ENCODE results near the gene RTRAF. TPM values are rescaled to one million over a fixed set of nuclear protein-coding genes. Genes with fewer than 3 reads are reported as not detected.

Gene RTRAF
- total RNA-seq, 2 experiments from 2014 or later, result 232 to 254 TPM

DNA sequence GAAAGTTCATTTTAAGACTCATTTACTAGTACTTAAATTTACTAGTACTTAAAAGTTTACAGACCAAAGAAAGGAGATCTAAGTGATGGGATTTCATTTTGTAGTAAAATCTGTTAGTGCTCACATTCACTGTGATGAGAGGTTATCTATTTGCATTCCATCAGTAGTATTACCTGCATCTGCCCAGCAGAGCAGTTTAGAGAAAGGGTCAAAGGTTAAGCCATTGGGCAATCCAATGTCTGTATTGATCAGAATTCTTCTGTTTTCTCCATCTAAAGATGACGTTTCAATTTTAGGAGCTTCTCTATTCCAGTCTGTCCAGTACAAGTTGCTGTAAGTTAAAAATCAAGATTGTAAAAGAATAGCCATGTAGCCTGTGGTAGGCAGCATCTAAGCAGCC lies 18.3 kb downstream of the RTRAF start:
- no peak for DNase-seq
- ATAC-seq, result no peak
- H3K9me3 Mint-ChIP-seq (ENCODE audit: low read depth), result no peaks in the 10 kb centered on the region
- ChIA-PET POLR2A (no interaction called here), CTCF (interaction anchor here (0.6 to 2.9 kb wide), 3 partner anchors 12 to 1178 kb away, joined by 3 to 17 read pairs (median 3); no protein-coding TSS in a partner anchor)
- no peak overlapping the region for H3K27ac Mint-ChIP-seq
- no peaks in the 10 kb centered on the region for H3K27me3 Mint-ChIP-seq
- H3K4me1 Mint-ChIP-seq, result no peaks in the 10 kb centered on the region
- H3K36me3 Mint-ChIP-seq (ENCODE audit: low read depth), result peaks cover 44% of the 10 kb centered on the region
- intact Hi-C loops (cut with DNase I, micrococcal nuclease), result no loop called here
- H3K4me3 Mint-ChIP-seq, result no peak overlapping the region

DNA sequence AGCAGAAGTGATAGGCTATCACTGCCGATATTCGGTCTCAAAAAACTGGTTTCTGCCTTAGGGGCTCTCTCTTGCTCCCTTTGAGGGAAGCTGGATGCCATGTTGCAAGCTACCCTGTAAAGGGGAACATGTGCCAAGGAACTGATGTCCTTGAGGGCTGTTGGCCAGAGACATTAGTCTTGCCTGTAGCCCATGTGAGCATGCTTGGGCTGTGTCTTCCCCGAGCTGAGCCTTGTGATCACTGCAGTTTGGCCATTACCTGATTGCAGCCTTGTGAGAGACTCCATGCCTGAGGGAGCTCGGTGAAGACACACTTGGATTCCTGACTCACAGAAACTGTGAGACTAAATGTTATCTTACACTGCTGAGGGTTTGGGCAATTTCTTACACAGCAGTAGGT lies 18.8 kb downstream of the RTRAF start:
- Mint-ChIP-seq H3K36me3 (ENCODE audit: low read depth) (peaks cover 42% of the 10 kb centered on the region), H3K4me3 (no peak overlapping the region), H3K9me3 (ENCODE audit: low read depth) (no peaks in the 10 kb centered on the region), H3K27ac (no peak overlapping the region), H3K27me3 (no peaks in the 10 kb centered on the region), H3K4me1 (no peaks in the 10 kb centered on the region)
- no peak for ATAC-seq
- ChIA-PET POLR2A (interaction anchor here (0.6 kb wide), 1 partner anchor 542 kb away, joined by 8 read pairs; no protein-coding TSS in a partner anchor), CTCF (interaction anchor here (0.6 kb wide), 1 partner anchor 1178 kb away, joined by 3 read pairs; no protein-coding TSS in a partner anchor)
- DNase-seq, result no peak
- intact Hi-C loops (cut with DNase I, micrococcal nuclease), result no loop called here

DNA sequence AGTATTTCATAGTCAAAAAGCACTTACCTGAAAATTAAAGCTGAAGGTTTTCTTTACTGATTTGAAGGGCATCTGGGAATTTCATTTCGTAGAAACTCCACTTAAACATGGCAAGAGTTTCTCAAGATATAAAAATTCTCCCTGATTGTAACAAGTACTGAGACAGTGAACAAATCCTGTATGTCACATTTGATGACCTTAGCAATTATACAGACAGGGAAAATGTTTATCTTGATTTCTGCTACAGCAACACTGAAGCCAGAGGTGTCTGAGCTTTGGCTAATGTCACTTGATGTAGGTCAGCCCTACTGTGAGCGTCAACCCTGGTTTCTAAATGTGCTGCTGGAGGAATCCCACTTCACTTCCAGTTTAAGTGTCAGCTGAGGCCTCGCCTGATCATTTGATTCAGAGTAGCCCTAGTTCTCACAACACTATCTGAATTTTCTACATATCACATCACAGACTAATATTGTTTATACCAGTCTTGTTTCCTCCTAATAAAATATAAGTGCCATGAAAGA lies 20.9 kb downstream of the RTRAF start:
- H3K27ac Mint-ChIP-seq, result no peak overlapping the region
- POLR2A ChIA-PET, result no interaction called here
- CTCF ChIA-PET, result no interaction called here
- no peaks in the 10 kb centered on the region for H3K27me3 Mint-ChIP-seq
- H3K4me3 Mint-ChIP-seq, result no peak overlapping the region
- DNase-seq (no peak), ATAC-seq (no peak)
- no peaks in the 10 kb centered on the region for H3K4me1 Mint-ChIP-seq
- no peaks in the 10 kb centered on the region for H3K9me3 Mint-ChIP-seq (ENCODE audit: low read depth)
- intact Hi-C loops (cut with DNase I, micrococcal nuclease), result no loop called here
- H3K36me3 Mint-ChIP-seq (ENCODE audit: low read depth), result peaks cover 34% of the 10 kb centered on the region

DNA sequence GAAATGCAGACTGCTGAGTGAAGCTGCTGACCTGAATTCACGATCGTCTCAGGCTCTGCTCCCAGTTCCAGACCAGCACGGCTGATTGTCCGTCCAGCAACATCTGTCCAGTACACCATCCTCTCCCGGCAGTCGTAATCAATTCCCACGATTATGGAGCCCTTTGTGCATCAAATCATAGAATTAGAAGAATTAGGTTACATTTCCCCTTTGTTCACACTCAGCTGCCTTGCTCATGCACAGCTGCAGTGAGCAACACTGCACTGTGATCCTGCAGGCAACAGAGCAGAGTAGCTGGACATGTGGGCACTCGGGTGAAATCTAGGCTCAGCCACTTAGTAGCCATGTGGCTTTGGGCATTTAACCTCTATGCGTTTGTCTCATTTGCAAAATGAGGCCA lies 22.2 kb downstream of the RTRAF start:
- peaks cover 26% of the 10 kb centered on the region for H3K36me3 Mint-ChIP-seq (ENCODE audit: low read depth)
- DNase-seq, result no peak
- ChIA-PET CTCF (no interaction called here), POLR2A (no interaction called here)
- no peak overlapping the region for H3K4me3 Mint-ChIP-seq
- H3K9me3 Mint-ChIP-seq (ENCODE audit: low read depth), result no peaks in the 10 kb centered on the region
- peaks cover under 1% of the 10 kb centered on the region for H3K27me3 Mint-ChIP-seq
- no peak overlapping the region for H3K27ac Mint-ChIP-seq
- H3K4me1 Mint-ChIP-seq, result no peaks in the 10 kb centered on the region
- ATAC-seq, result no peak
- intact Hi-C loops (cut with DNase I, micrococcal nuclease), result no loop called here

DNA sequence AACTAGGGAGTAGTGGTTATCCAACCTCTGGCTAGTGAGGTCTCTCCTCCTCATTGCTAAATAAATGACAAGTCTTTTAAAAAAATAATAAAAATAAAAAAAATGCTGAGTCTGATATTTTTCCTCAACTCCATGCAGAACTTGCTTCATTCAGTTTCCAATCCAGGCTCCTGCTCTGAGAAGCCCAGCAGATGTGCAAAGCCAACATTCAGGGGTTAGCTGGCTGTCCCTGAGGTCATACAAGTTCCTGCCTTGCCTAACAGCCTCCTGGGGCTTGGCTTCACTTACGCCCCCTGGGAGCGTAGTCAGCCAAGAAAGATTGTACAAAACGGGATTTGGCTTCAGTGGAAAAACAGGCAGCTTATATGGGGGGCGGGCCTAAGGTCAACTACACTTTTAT lies 23.3 kb downstream of the RTRAF start:
- intact Hi-C loops (cut with DNase I, micrococcal nuclease), result no loop called here
- ChIA-PET CTCF (interaction anchor here (0.6 to 1.0 kb wide), 5 partner anchors 12 to 294 kb away, joined by 3 to 5 read pairs (median 3); no protein-coding TSS in a partner anchor), POLR2A (no interaction called here)
- peaks cover 21% of the 10 kb centered on the region for H3K36me3 Mint-ChIP-seq (ENCODE audit: low read depth)
- no peak overlapping the region for H3K27ac Mint-ChIP-seq
- H3K4me3 Mint-ChIP-seq, result no peak overlapping the region
- no peaks in the 10 kb centered on the region for H3K9me3 Mint-ChIP-seq (ENCODE audit: low read depth)
- ATAC-seq (no peak), DNase-seq (no peak)
- H3K27me3 Mint-ChIP-seq, result peaks cover 5% of the 10 kb centered on the region
- H3K4me1 Mint-ChIP-seq, result no peaks in the 10 kb centered on the region

DNA sequence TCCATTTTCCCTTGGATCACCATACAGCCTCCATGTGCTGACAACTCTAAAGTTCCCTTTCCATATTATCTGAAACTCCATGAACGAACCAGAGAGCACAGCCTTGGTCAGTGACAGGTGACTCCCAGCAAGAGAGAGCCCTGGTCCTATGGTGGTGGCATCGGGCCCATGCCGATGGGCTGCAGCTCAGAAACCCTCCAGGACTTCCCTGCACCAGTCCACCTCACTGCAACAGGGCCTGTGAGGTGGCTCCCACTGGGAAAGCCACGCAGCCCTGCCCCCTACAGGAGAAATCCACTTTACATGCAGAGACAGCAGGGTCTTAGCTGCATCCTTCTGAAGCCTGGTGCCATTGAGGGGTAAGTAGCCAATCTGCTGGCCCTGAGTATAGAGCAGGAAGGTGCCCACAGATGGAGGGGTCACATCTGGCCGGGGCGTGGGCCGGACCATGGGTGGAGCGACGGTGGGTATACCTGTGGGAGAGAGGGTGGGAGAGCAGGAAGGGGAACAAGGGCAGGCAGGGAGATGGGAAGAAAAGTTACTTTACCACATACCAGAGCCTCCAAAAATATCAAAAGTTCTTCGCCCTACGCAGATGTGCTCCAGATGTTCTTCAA lies 24.7 kb downstream of the RTRAF start:
- Mint-ChIP-seq H3K4me3 (no peak overlapping the region), H3K9me3 (ENCODE audit: low read depth) (no peaks in the 10 kb centered on the region), H3K27ac (no peak overlapping the region), H3K36me3 (ENCODE audit: low read depth) (peaks cover 12% of the 10 kb centered on the region), H3K27me3 (peaks cover 5% of the 10 kb centered on the region), H3K4me1 (no peaks in the 10 kb centered on the region)
- intact Hi-C loops (cut with DNase I, micrococcal nuclease), result no loop called here
- POLR2A ChIA-PET, result no interaction called here
- CTCF ChIA-PET, result interaction anchor here (2.5 kb wide), 1 partner anchor 18 kb away, joined by 8 read pairs; no protein-coding TSS in a partner anchor
- DNase-seq (peak; percentile 35), ATAC-seq (peak; percentile 23)

DNA sequence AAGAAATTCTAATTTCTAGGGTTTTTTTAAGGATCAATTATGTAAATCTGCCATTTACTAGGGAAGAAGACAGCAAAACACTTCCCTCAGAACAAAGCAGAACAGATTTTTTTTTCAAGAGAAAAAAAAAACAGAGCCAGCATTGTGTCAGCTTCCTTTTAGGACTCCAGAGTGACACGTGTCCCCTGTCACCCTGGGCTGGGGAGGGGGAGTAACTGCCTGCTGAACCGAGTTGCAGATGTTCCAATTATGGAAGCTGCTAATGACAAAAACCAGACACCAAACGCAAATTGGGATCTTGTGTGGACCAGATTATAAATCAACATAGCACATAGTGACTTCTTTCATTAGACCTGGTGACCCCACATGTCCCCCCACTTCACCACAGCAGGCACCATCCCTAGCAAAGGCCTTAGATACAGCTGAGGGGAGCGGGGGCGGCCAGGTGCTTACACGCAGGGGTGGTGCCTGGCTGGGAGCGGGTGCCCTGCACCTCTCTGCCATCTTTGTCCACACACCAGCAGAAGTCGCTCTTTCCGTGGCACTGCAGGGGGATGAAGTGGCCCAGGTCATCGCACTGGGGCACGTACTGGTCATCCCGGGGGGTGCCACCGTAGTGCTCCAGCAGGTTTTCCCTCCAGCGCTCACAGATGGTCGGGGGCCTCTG lies 25.4 kb downstream of the RTRAF start:
- ChIA-PET CTCF (interaction anchor here (2.5 kb wide), 1 partner anchor 19 kb away, joined by 8 read pairs; no protein-coding TSS in a partner anchor), POLR2A (interaction anchor here (0.6 kb wide), 1 partner anchor 796 kb away, joined by 16 read pairs; no protein-coding TSS in a partner anchor)
- Mint-ChIP-seq H3K36me3 (ENCODE audit: low read depth) (peaks cover 10% of the 10 kb centered on the region), H3K4me1 (no peaks in the 10 kb centered on the region), H3K27ac (no peak overlapping the region), H3K4me3 (no peak overlapping the region), H3K9me3 (ENCODE audit: low read depth) (no peaks in the 10 kb centered on the region), H3K27me3 (peaks cover 5% of the 10 kb centered on the region)
- no peak for DNase-seq
- intact Hi-C loops (cut with DNase I, micrococcal nuclease), result no loop called here
- ATAC-seq, result no peak

DNA sequence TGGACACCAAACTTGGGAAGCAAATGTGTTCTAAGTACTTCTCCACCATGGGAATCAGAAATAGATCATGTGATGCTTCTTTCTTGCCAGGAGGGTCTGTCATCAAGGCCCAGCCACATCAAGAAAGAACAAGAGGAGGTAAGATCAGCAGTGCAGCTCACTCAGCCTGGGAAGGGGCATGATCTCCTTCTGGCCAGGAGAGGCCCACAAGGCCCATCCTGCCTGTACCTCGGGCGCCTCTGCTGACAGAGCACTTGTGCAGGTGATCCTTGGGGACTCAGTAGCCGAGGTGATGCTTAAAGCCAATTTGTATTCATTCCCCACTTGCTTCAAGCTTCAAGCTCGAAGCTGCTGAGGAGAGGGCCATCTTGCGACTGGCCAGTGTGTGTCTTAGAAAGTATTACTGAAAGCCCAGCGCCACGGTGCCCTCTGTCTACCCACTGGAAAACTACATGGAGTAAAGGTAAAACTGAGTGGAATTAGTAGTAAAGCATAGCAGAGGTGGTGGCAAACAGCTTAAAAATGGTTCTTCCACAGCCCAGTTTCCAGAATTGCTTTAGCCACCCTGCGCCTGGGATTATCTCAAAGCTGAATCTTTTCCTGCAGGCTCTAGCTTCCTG lies 26.2 kb downstream of the RTRAF start:
- Mint-ChIP-seq H3K4me3 (no peak overlapping the region), H3K9me3 (ENCODE audit: low read depth) (no peaks in the 10 kb centered on the region), H3K36me3 (ENCODE audit: low read depth) (peaks cover 8% of the 10 kb centered on the region), H3K27me3 (peaks cover 5% of the 10 kb centered on the region), H3K27ac (no peak overlapping the region), H3K4me1 (peaks cover 8% of the 10 kb centered on the region)
- POLR2A ChIA-PET, result no interaction called here
- intact Hi-C loops (cut with DNase I, micrococcal nuclease), result no loop called here
- ATAC-seq (no peak), DNase-seq (peak; percentile 31)
- CTCF ChIA-PET, result interaction anchor here (2.5 kb wide), 1 partner anchor 20 kb away, joined by 8 read pairs; no protein-coding TSS in a partner anchor

DNA sequence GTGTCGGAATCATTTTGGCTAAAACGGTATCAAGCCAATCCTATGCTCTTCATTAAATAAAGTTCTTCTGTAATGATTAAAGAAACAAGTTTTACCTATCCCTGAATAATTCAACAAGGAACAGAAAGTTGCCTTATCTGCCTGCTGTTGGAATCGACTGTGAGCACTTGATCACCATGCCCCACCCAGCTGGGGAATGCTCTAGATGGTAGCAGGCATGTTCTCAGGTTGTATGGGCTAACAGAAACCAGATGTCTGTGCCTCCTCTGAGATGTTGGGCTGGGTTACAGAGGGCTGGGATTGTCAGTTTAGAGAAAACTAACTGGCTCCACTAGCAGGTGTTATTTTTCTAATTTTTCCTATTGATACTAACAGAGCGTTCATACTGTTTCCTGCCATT lies 28.9 kb downstream of the RTRAF start:
- H3K27me3 Mint-ChIP-seq, result peaks cover 5% of the 10 kb centered on the region
- H3K4me1 Mint-ChIP-seq, result peaks cover 31% of the 10 kb centered on the region
- no peaks in the 10 kb centered on the region for H3K9me3 Mint-ChIP-seq (ENCODE audit: low read depth)
- no peak overlapping the region for H3K27ac Mint-ChIP-seq
- H3K4me3 Mint-ChIP-seq, result no peak overlapping the region
- ATAC-seq, result no peak
- intact Hi-C loops (cut with DNase I, micrococcal nuclease), result no loop called here
- no peaks in the 10 kb centered on the region for H3K36me3 Mint-ChIP-seq (ENCODE audit: low read depth)
- POLR2A ChIA-PET, result no interaction called here
- CTCF ChIA-PET, result no interaction called here
- DNase-seq, result no peak

DNA sequence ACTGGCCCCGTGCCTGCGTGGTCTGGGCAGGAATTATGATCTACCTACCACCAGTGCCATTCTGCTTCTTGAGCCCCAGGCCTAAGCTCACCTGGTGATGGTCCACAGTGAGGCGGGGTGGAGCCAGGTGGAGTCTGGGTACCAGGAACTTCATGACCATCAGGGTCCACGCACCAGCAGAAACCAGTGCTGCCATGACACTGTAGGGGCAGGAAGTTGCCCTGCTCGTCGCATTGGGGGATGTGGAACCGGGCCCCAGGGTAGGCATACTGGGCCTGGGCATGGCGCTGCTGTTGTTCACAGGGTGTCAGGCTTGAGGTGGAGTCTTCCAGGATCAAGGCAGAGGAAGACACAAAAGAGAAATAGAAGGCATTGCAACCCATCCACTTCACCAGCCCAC lies 29.6 kb downstream of the RTRAF start:
- Mint-ChIP-seq H3K9me3 (ENCODE audit: low read depth) (peaks cover 4% of the 10 kb centered on the region), H3K36me3 (ENCODE audit: low read depth) (no peaks in the 10 kb centered on the region), H3K4me3 (no peak overlapping the region), H3K27ac (no peak overlapping the region), H3K27me3 (peaks cover 6% of the 10 kb centered on the region), H3K4me1 (peaks cover 31% of the 10 kb centered on the region)
- ChIA-PET CTCF (interaction anchor here (1.0 to 1.2 kb wide), 2 partner anchors 23 to 158 kb away, joined by 3 read pairs; partner anchors contain the start of gene GNG2), POLR2A (no interaction called here)
- ATAC-seq (no peak), DNase-seq (no peak)
- intact Hi-C loops (cut with DNase I, micrococcal nuclease), result no loop called here

DNA sequence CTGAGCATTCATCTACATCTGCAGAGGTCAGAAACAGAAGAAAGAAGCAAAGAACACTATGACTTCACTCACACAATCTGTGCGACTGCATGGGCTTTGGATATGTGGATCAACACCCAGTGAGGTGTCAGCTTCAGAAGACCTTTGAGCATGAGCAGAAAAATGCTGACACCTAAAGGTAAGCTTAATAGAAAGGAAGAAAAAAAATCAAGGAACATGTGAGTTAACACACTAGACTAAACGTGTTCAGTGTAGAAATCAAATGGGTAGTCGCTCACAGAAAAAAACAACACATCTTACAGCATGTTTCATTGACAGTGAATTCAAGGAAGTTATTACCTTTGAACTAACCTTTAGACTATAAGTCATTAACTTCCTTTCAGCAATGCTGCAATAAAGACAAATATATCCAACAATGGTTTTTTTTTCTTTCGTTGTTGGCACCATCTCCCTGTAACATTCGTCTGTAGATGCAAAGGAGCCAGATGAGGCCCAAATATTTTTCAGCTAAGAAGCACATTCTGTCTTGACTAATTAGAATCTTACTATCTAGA lies 30.9 kb downstream of the RTRAF start:
- H3K4me1 Mint-ChIP-seq, result peaks cover 31% of the 10 kb centered on the region
- ATAC-seq (no peak), DNase-seq (no peak)
- no peak overlapping the region for H3K4me3 Mint-ChIP-seq
- H3K9me3 Mint-ChIP-seq (ENCODE audit: low read depth), result peaks cover 7% of the 10 kb centered on the region
- ChIA-PET CTCF (interaction anchor here (1.2 kb wide), 1 partner anchor 159 kb away, joined by 3 read pairs; the partner anchor contains the start of gene GNG2), POLR2A (no interaction called here)
- intact Hi-C loops (cut with DNase I, micrococcal nuclease), result no loop called here
- no peaks in the 10 kb centered on the region for H3K36me3 Mint-ChIP-seq (ENCODE audit: low read depth)
- H3K27me3 Mint-ChIP-seq, result peaks cover 6% of the 10 kb centered on the region
- no peak overlapping the region for H3K27ac Mint-ChIP-seq
